ENCODE results near the gene DNPEP.

DNPEP gene

GRCh38 chr2:219392754-219393153, 5.0 kb upstream of the DNPEP start:
- Histone ChIP-seq H2BK5ac (ENCODE audit: low read depth, low read length, poor library complexity) (no peak overlapping the region), H3K4me1 (ENCODE audit: control insufficient read depth in 1 of 2, insufficient read depth in 2 of 2, low read length in 2 of 2) (no peaks in the 10 kb centered on the region), H3K23ac (ENCODE audit: low read length) (no peak overlapping the region), H4K12ac (ENCODE audit: low read depth, low read length) (no peak overlapping the region), H3K4ac (ENCODE audit: low read depth, low read length) (no peak overlapping the region), H3K36me3 (ENCODE audit: control insufficient read depth in 1 of 2, insufficient read depth in 2 of 2, low read length in 2 of 2) (no peaks in the 10 kb centered on the region), H3K27ac (ENCODE audit: low read depth, low read length) (no peak overlapping the region), H2AFZ (ENCODE audit: insufficient read depth, low read length, poor library complexity) (no peak overlapping the region), H4K91ac (ENCODE audit: low read depth, low read length) (no peak overlapping the region), H2BK120ac (ENCODE audit: insufficient read depth, low read length, poor library complexity) (no peak overlapping the region), H3K79me1 (ENCODE audit: low read length) (no peaks in the 10 kb centered on the region), H3K4me2 (ENCODE audit: low read length) (no peak overlapping the region), H4K8ac (ENCODE audit: low read depth, low read length) (no peak overlapping the region), H3K18ac (ENCODE audit: low read length) (no peak overlapping the region), H2AK5ac (ENCODE audit: low read length) (no peak overlapping the region), H3K9me3 (ENCODE audit: insufficient read depth, low read depth, low read length) (no peaks in the 10 kb centered on the region), H3K4me3 (ENCODE audit: low read depth, low read length) (no peak overlapping the region), H3K9ac (ENCODE audit: low read length) (no peak overlapping the region), H2BK12ac (ENCODE audit: low read length) (no peak overlapping the region), H3K79me2 (ENCODE audit: control insufficient read depth, insufficient read depth, low read length, poor library complexity) (no peaks in the 10 kb centered on the region), H3K27me3 (ENCODE audit: insufficient read depth, low read length) (no peaks in the 10 kb centered on the region), H3K14ac (ENCODE audit: low read length) (no peak overlapping the region)
- DNase-seq, result peak in 1 of 2 donors; percentile 62
- no CpG with 5 or more reads among the region's 9 CpGs for WGBS (ENCODE audit: extremely low coverage, insufficient coverage, insufficient read length)

GRCh38 chr2:219388907-219389156, 1.1 kb upstream of the DNPEP start:
- Histone ChIP-seq H2BK120ac (ENCODE audit: insufficient read depth, low read length, poor library complexity) (no peak overlapping the region), H3K9me3 (ENCODE audit: insufficient read depth, low read depth, low read length) (no peaks in the 10 kb centered on the region), H2BK5ac (ENCODE audit: low read depth, low read length, poor library complexity) (no peak overlapping the region), H3K36me3 (ENCODE audit: control insufficient read depth in 1 of 2, insufficient read depth in 2 of 2, low read length in 2 of 2) (peaks cover 11 to 24% of the 10 kb centered on the region in 2 experiments), H3K79me2 (ENCODE audit: control insufficient read depth, insufficient read depth, low read length, poor library complexity) (peaks cover 2% of the 10 kb centered on the region), H2AK5ac (ENCODE audit: low read length) (no peak overlapping the region), H3K79me1 (ENCODE audit: low read length) (peaks cover 8% of the 10 kb centered on the region), H3K4me2 (ENCODE audit: low read length) (peak overlapping the region; percentile 59), H3K18ac (ENCODE audit: low read length) (no peak overlapping the region), H3K4me3 (ENCODE audit: low read depth, low read length) (no peak overlapping the region), H3K27me3 (ENCODE audit: insufficient read depth, low read length) (no peaks in the 10 kb centered on the region), H2BK12ac (ENCODE audit: low read length) (no peak overlapping the region), H4K12ac (ENCODE audit: low read depth, low read length) (no peak overlapping the region), H3K14ac (ENCODE audit: low read length) (no peak overlapping the region), H4K91ac (ENCODE audit: low read depth, low read length) (peak overlapping the region; percentile 22), H3K23ac (ENCODE audit: low read length) (no peak overlapping the region), H2AFZ (ENCODE audit: insufficient read depth, low read length, poor library complexity) (peak overlapping the region; percentile 14), H4K8ac (ENCODE audit: low read depth, low read length) (peak overlapping the region; percentile 43), H3K4me1 (ENCODE audit: control insufficient read depth in 1 of 2, insufficient read depth in 2 of 2, low read length in 2 of 2) (peaks cover 6 to 7% of the 10 kb centered on the region in 2 experiments), H3K27ac (ENCODE audit: low read depth, low read length) (peak overlapping the region; percentile 12), H3K9ac (ENCODE audit: low read length) (no peak overlapping the region), H3K4ac (ENCODE audit: low read depth, low read length) (no peak overlapping the region)
- DNase-seq, result peak in 1 of 2 donors; percentile 31
- no CpG with 5 or more reads among the region's 6 CpGs for WGBS (ENCODE audit: extremely low coverage, insufficient coverage, insufficient read length)

GRCh38 chr2:219388121-219388906, 602 bp upstream of the DNPEP start:
- Histone ChIP-seq H2BK5ac (ENCODE audit: low read depth, low read length, poor library complexity) (no peak overlapping the region), H3K23ac (ENCODE audit: low read length) (no peak overlapping the region), H3K9ac (ENCODE audit: low read length) (no peak overlapping the region), H2BK120ac (ENCODE audit: insufficient read depth, low read length, poor library complexity) (no peak overlapping the region), H4K8ac (ENCODE audit: low read depth, low read length) (peak overlapping the region; percentile 43), H3K4me3 (ENCODE audit: low read depth, low read length) (peak overlapping the region; percentile 65), H2BK12ac (ENCODE audit: low read length) (no peak overlapping the region), H3K14ac (ENCODE audit: low read length) (peak overlapping the region; percentile 8), H2AK5ac (ENCODE audit: low read length) (no peak overlapping the region), H3K4ac (ENCODE audit: low read depth, low read length) (no peak overlapping the region), H3K4me2 (ENCODE audit: low read length) (peak overlapping the region; percentile 59), H3K27me3 (ENCODE audit: insufficient read depth, low read length) (no peaks in the 10 kb centered on the region), H3K79me1 (ENCODE audit: low read length) (peaks cover 8% of the 10 kb centered on the region), H4K12ac (ENCODE audit: low read depth, low read length) (no peak overlapping the region), H3K9me3 (ENCODE audit: insufficient read depth, low read depth, low read length) (no peaks in the 10 kb centered on the region), H3K18ac (ENCODE audit: low read length) (no peak overlapping the region), H3K79me2 (ENCODE audit: control insufficient read depth, insufficient read depth, low read length, poor library complexity) (peaks cover 2% of the 10 kb centered on the region), H3K27ac (ENCODE audit: low read depth, low read length) (peak overlapping the region; percentile 12), H2AFZ (ENCODE audit: insufficient read depth, low read length, poor library complexity) (peak overlapping the region; percentile 14), H3K4me1 (ENCODE audit: control insufficient read depth in 1 of 2, insufficient read depth in 2 of 2, low read length in 2 of 2) (peaks cover 6 to 7% of the 10 kb centered on the region in 2 experiments), H3K36me3 (ENCODE audit: control insufficient read depth in 1 of 2, insufficient read depth in 2 of 2, low read length in 2 of 2) (peaks cover 11 to 25% of the 10 kb centered on the region in 2 experiments), H4K91ac (ENCODE audit: low read depth, low read length) (peak overlapping the region; percentile 22)
- DNase-seq, result peak; percentile 91 to 92
- WGBS (ENCODE audit: extremely low coverage, insufficient coverage, insufficient read length), result no CpG with 5 or more reads among the region's 78 CpGs

- peak overlapping the region; percentile 89 for H2AFZ ChIP-seq (ENCODE audit: insufficient read depth, low read length, poor library complexity)
- no peak overlapping the region for H3K27ac ChIP-seq (ENCODE audit: low read depth, low read length)
- no peak overlapping the region for H2BK120ac ChIP-seq (ENCODE audit: insufficient read depth, low read length, poor library complexity)
- peaks cover 17 to 33% of the 10 kb centered on the region in 2 experiments for H3K36me3 ChIP-seq (ENCODE audit: control insufficient read depth in 1 of 2, insufficient read depth in 2 of 2, low read length in 2 of 2)
- peak overlapping the region; percentile 77 for H4K8ac ChIP-seq (ENCODE audit: low read depth, low read length)
- peaks cover 2% of the 10 kb centered on the region for H3K79me2 ChIP-seq (ENCODE audit: control insufficient read depth, insufficient read depth, low read length, poor library complexity)
- no peaks in the 10 kb centered on the region for H3K27me3 ChIP-seq (ENCODE audit: insufficient read depth, low read length)
- no peak overlapping the region for H2AK5ac ChIP-seq (ENCODE audit: low read length)
- H3K9me3 ChIP-seq (ENCODE audit: insufficient read depth, low read depth, low read length), result no peaks in the 10 kb centered on the region
- no peak overlapping the region for H4K12ac ChIP-seq (ENCODE audit: low read depth, low read length)
- H4K91ac ChIP-seq (ENCODE audit: low read depth, low read length), result no peak overlapping the region
- no peak overlapping the region for H3K14ac ChIP-seq (ENCODE audit: low read length)
- no peak overlapping the region for H3K23ac ChIP-seq (ENCODE audit: low read length)
- no peak overlapping the region for H2BK5ac ChIP-seq (ENCODE audit: low read depth, low read length, poor library complexity)
- H3K4me2 ChIP-seq (ENCODE audit: low read length), result peak overlapping the region; percentile 96
- no peak overlapping the region for H3K9ac ChIP-seq (ENCODE audit: low read length)
- H3K18ac ChIP-seq (ENCODE audit: low read length), result no peak overlapping the region
- WGBS (ENCODE audit: extremely low coverage, insufficient coverage, insufficient read length), result no CpG with 5 or more reads among the region's 19 CpGs
- H3K79me1 ChIP-seq (ENCODE audit: low read length), result peaks cover 8% of the 10 kb centered on the region
- DNase-seq, result no peak
- no peak overlapping the region for H3K4ac ChIP-seq (ENCODE audit: low read depth, low read length)
- H3K4me3 ChIP-seq (ENCODE audit: low read depth, low read length), result peak overlapping the region; percentile 85
- peaks cover 6 to 7% of the 10 kb centered on the region in 2 experiments for H3K4me1 ChIP-seq (ENCODE audit: control insufficient read depth in 1 of 2, insufficient read depth in 2 of 2, low read length in 2 of 2)
- no peak overlapping the region for H2BK12ac ChIP-seq (ENCODE audit: low read length)
Measured at GRCh38 chr2:219386532-219387280, 1.0 kb downstream of the DNPEP start.

Measured in trophoblast cell (in vitro differentiated cells and primary cell).